H9 (cell line): ENCODE measurements around the gene SLX4IP. TPM values are rescaled to one million over a fixed set of nuclear protein-coding genes. Genes with fewer than 3 reads are reported as not detected.

ENCODE experiments used
- DNase-seq: peaks from one replicate; pipeline ENCODE4 v3.0.0-alpha.2; 2017
- H2AFZ ChIP-seq: one replicate; pipeline ENCODE4 v1.6.1; 2013; ENCODE audit warnings: mild to moderate bottlenecking, low read length, control low read depth, moderate library complexity
- H2AK5ac ChIP-seq: 2 replicates; pipeline ENCODE4 v1.6.1; 2013; ENCODE audit warnings: low read length, control low read depth, mixed read lengths; ENCODE audit not compliant: insufficient read length
- H2BK120ac ChIP-seq: one replicate; pipeline ENCODE4 v1.6.1; 2013; ENCODE audit warnings: low read depth, mild to moderate bottlenecking, low read length, control low read depth, inconsistent platforms; ENCODE audit not compliant: poor library complexity, severe bottlenecking
- H2BK12ac ChIP-seq: 2 replicates; pipeline ENCODE4 v1.6.1; 2013; ENCODE audit warnings: low read length, control low read depth, mixed read lengths, low read depth; ENCODE audit not compliant: insufficient read length
- H2BK15ac ChIP-seq: 2 replicates; pipeline ENCODE4 v1.6.1; 2013; ENCODE audit warnings: low read depth, low read length, control low read depth
- H2BK20ac ChIP-seq: one replicate; pipeline ENCODE4 v1.6.1; 2013; ENCODE audit warnings: low read depth, mild to moderate bottlenecking, low read length, control low read depth, inconsistent platforms; ENCODE audit not compliant: poor library complexity, severe bottlenecking
- H2BK5ac ChIP-seq: 2 replicates; pipeline ENCODE4 v1.6.1; 2013; ENCODE audit warnings: low read length, control low read depth, mixed read lengths; ENCODE audit not compliant: insufficient read length
- H3K14ac ChIP-seq: 2 replicates; pipeline ENCODE4 v1.6.1; 2013; ENCODE audit warnings: low read length, control low read depth; ENCODE audit not compliant: insufficient read depth
- H3K18ac ChIP-seq: 2 replicates; pipeline ENCODE4 v1.6.1; 2013; ENCODE audit warnings: low read depth, mild to moderate bottlenecking, mixed read lengths, low read length, control low read depth; ENCODE audit not compliant: insufficient read length
- H3K23ac ChIP-seq: 2 replicates; pipeline ENCODE4 v1.6.1; 2013; ENCODE audit warnings: low read length, control low read depth, mixed read lengths, low read depth; ENCODE audit not compliant: insufficient read length
- H3K23me2 ChIP-seq: 2 replicates; pipeline ENCODE4 v1.6.1; 2013; ENCODE audit warnings: low read depth, mild to moderate bottlenecking, mixed read lengths, low read length, control low read depth; ENCODE audit not compliant: insufficient read length, poor library complexity, severe bottlenecking
- H3K27ac ChIP-seq: 2 replicates; pipeline ENCODE4 v1.5.1; 2013; ENCODE audit warnings: low read length, control low read depth, mixed read lengths, low read depth; ENCODE audit not compliant: insufficient read length
- H3K27me3 ChIP-seq: 2 replicates; pipeline ENCODE4 v1.6.1; 2013; ENCODE audit warnings: low read length, control low read depth, inconsistent platforms; ENCODE audit not compliant: insufficient read depth
- H3K4ac ChIP-seq: 2 replicates; pipeline ENCODE4 v1.6.1; 2013; ENCODE audit warnings: low read depth, mild to moderate bottlenecking, control low read depth, inconsistent platforms, low read length, moderate library complexity
- H3K4me1 ChIP-seq: 2 replicates; pipeline ENCODE4 v1.6.1; 2013; ENCODE audit warnings: low read length, control low read depth, inconsistent platforms; ENCODE audit not compliant: insufficient read depth
- H3K4me2 ChIP-seq: 2 replicates; pipeline ENCODE4 v1.6.1; 2013; ENCODE audit warnings: low read length, control low read depth, mixed read lengths; ENCODE audit not compliant: insufficient read length, insufficient read depth
- H3K56ac ChIP-seq: 2 replicates; pipeline ENCODE4 v1.6.1; 2013; ENCODE audit warnings: low read depth, mild to moderate bottlenecking, mixed read lengths, low read length, control low read depth; ENCODE audit not compliant: insufficient read length
- H3K79me1 ChIP-seq: 2 replicates; pipeline ENCODE4 v1.6.1; 2013; ENCODE audit warnings: low read depth, mild to moderate bottlenecking, moderate library complexity, low read length, control low read depth, inconsistent platforms; ENCODE audit not compliant: insufficient read depth, poor library complexity, severe bottlenecking
- H3K79me2 ChIP-seq: 2 replicates; pipeline ENCODE4 v1.6.1; 2013; ENCODE audit warnings: low read length, control low read depth, inconsistent platforms; ENCODE audit not compliant: insufficient read depth
- H3K9ac ChIP-seq: 2 replicates; pipeline ENCODE4 v1.6.1; 2013; ENCODE audit warnings: low read length, control low read depth, mixed read lengths; ENCODE audit not compliant: insufficient read length; ENCODE audit errors: extremely low read depth
- H3K9me3 ChIP-seq: one replicate; pipeline ENCODE4 v1.6.1; 2013; ENCODE audit warnings: low read depth, low read length, inconsistent platforms; ENCODE audit not compliant: control insufficient read depth
- H3T11ph ChIP-seq: one replicate; pipeline ENCODE4 v1.6.1; 2013; ENCODE audit warnings: mild to moderate bottlenecking, low read length, control low read depth, inconsistent platforms
- H4K20me1 ChIP-seq: one replicate; pipeline ENCODE4 v1.6.1; 2013; ENCODE audit not compliant: control insufficient read depth, insufficient read length, insufficient read depth
- H4K5ac ChIP-seq: 2 replicates; pipeline ENCODE4 v1.6.1; 2013; ENCODE audit warnings: low read depth, mild to moderate bottlenecking, mixed read lengths, low read length, control low read depth; ENCODE audit not compliant: insufficient read length
- H4K8ac ChIP-seq: replicated peaks from 2 replicates; pipeline ENCODE4 v1.6.1; 2013; ENCODE audit warnings: low read length, control low read depth, mixed read lengths, low read depth; ENCODE audit not compliant: insufficient read length
- H4K91ac ChIP-seq: 2 replicates; pipeline ENCODE4 v1.6.1; 2013; ENCODE audit warnings: low read depth, mild to moderate bottlenecking, moderate library complexity, mixed read lengths, low read length, control low read depth; ENCODE audit not compliant: insufficient read length
- H3K27ac Mint-ChIP-seq, 3 experiments: 2 replicates in 2 of 3; 3 replicates in 1 of 3; pipeline ENCODE4 v1.8.0; 2020 to 2021; ENCODE audit warnings: mixed read lengths in 3 of 3, mild to moderate bottlenecking in 1 of 3, moderate library complexity in 1 of 3
- H3K27me3 Mint-ChIP-seq: 2 replicates; pipeline ENCODE4 v1.8.0; 2021; ENCODE audit warnings: low read depth, mild to moderate bottlenecking, moderate library complexity, mixed read lengths
- H3K36me3 Mint-ChIP-seq, 3 experiments: 2 replicates in 2 of 3; 3 replicates in 1 of 3; pipeline ENCODE4 v1.8.0; 2020 to 2021; ENCODE audit warnings: low read depth in 3 of 3, mixed read lengths in 3 of 3; ENCODE audit not compliant: insufficient read depth in 1 of 3
- H3K4me1 Mint-ChIP-seq, 2 experiments: 2 replicates each; pipeline ENCODE4 v1.8.0; 2020; ENCODE audit warnings: mixed read lengths in 2 of 2
- H3K4me3 Mint-ChIP-seq, 2 experiments: 2 replicates in 1 of 2; 3 replicates in 1 of 2; pipeline ENCODE4 v1.8.0; 2020 to 2021; ENCODE audit warnings: mild to moderate bottlenecking in 2 of 2, mixed read lengths in 2 of 2, moderate library complexity in 1 of 2
- H3K9me3 Mint-ChIP-seq, 2 experiments: 2 replicates in 1 of 2; 3 replicates in 1 of 2; pipeline ENCODE4 v1.8.0; 2020; ENCODE audit warnings: mild to moderate bottlenecking in 2 of 2, mixed read lengths in 2 of 2, moderate library complexity in 1 of 2
- WGBS: extraction: QIAGEN DNeasy Blood & Tissue Kit; methylation state at CpG from one replicate; pipeline ENCODE4 v1.1.7; 2013; ENCODE audit warnings: missing lambda C conversion rate, low lambda C conversion rate, mixed read lengths; ENCODE audit not compliant: insufficient read length; ENCODE audit errors: extremely low coverage; 5-methylcytosine and 5-hydroxymethylcytosine counted together
- total RNA-seq: library from RNA; stranded (reverse); gene quantifications from 2 replicates; pipeline ENCODE4 v1.2.1, GENCODE V29; 2021
- TF ChIP-seq, protein P1 (sequence below): fragments of 200-600 bp; sonication (generic); conservative IDR thresholded peaks from 3 replicates; pipeline ENCODE4 v1.8.0; 2021; ENCODE audit warnings: antibody characterized with exemption, mild to moderate bottlenecking

The SLX4IP gene
- total RNA-seq, 1 experiment from 2014 or later = 7.9 TPM

DNA sequence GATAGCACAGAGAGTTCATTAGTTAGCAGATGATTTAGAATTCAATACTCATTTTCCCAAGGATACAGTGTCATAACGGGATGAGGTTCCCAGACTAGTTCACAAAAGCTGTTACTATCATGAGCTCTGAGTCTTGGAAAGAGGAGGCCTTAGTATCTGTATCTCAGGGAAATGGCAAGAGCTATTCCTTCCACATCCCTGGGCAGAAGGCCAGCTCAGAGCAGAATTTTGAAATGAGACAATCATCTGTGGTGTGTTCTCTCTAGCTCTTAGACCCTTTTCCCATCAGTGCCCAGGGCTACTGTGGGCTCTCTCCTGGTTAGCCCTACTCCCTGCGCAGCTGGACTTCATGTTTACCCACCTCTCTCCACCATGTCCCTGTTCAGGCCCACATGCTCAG, 174.2 kb downstream of the SLX4IP start:
- H3K9me3 ChIP-seq = no peaks in the 10 kb centered on the region
- no peaks in the 10 kb centered on the region for H3K27me3 Mint-ChIP-seq
- WGBS = no CpG with 5 or more reads among the region's 2 CpGs

More for the DNA sequence above, 174.2 kb downstream of the SLX4IP start:
- Histone ChIP-seq H2BK12ac (no peak overlapping the region), H3K18ac (no peak overlapping the region), H3K56ac (no peak overlapping the region), H4K91ac (no peak overlapping the region), H3K27me3 (no peaks in the 10 kb centered on the region), H3K79me2 (no peaks in the 10 kb centered on the region), H3K23ac (no peak overlapping the region), H3K4me1 (no peaks in the 10 kb centered on the region), H3K23me2 (no peaks in the 10 kb centered on the region), H2BK5ac (no peak overlapping the region), H3K4ac (no peak overlapping the region), H3T11ph (no peak overlapping the region), H4K20me1 (no peaks in the 10 kb centered on the region), H3K79me1 (no peaks in the 10 kb centered on the region), H4K8ac (no peak overlapping the region), H4K5ac (no peak overlapping the region), H2BK15ac (no peak overlapping the region), H2BK20ac (no peak overlapping the region), H2AFZ (no peak overlapping the region), H2AK5ac (no peak overlapping the region), H3K9ac (no peak overlapping the region), H3K27ac (no peak overlapping the region), H3K4me2 (no peak overlapping the region), H2BK120ac (no peak overlapping the region), H3K14ac (no peak overlapping the region)
- H3K4me1 Mint-ChIP-seq = peaks cover 7 to 8% of the 10 kb centered on the region in 2 experiments
- H3K36me3 Mint-ChIP-seq = peaks cover 0 to 13% (median 3%) of the 10 kb centered on the region in 3 experiments; a peak in 4 of 7 replicates
- TF ChIP-seq, protein P1, sequence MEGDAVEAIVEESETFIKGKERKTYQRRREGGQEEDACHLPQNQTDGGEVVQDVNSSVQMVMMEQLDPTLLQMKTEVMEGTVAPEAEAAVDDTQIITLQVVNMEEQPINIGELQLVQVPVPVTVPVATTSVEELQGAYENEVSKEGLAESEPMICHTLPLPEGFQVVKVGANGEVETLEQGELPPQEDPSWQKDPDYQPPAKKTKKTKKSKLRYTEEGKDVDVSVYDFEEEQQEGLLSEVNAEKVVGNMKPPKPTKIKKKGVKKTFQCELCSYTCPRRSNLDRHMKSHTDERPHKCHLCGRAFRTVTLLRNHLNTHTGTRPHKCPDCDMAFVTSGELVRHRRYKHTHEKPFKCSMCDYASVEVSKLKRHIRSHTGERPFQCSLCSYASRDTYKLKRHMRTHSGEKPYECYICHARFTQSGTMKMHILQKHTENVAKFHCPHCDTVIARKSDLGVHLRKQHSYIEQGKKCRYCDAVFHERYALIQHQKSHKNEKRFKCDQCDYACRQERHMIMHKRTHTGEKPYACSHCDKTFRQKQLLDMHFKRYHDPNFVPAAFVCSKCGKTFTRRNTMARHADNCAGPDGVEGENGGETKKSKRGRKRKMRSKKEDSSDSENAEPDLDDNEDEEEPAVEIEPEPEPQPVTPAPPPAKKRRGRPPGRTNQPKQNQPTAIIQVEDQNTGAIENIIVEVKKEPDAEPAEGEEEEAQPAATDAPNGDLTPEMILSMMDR = no peak
- H3K27ac Mint-ChIP-seq = peak overlapping the region in 2 of 3 experiments; percentile 19 to 54; a peak in 3 of 7 replicates
- H3K9me3 Mint-ChIP-seq = no peaks in the 10 kb centered on the region
- H3K4me3 Mint-ChIP-seq = no peak overlapping the region
- DNase-seq = no peak
